Suprapubic skin (tissue), 4 donors: ENCODE results near the gene SMOC2.

ENCODE experiments used
- EP300 ChIP-seq: sonication (generic); formaldehyde crosslinking; IDR thresholded peaks from one replicate; pipeline ENCODE4 v1.6.1; 2017; ENCODE audit warnings: antibody characterized with exemption
- POLR2A ChIP-seq, 2 donors: fragments of 450-650 bp; IDR thresholded peaks; one replicate each; pipeline ENCODE4 v1.6.1; 2017; ENCODE audit warnings: antibody characterized with exemption in 2 of 2, mild to moderate bottlenecking in 2 of 2, moderate library complexity in 2 of 2
- POLR2AphosphoS5 ChIP-seq, 3 donors: sonication (generic); formaldehyde crosslinking; IDR thresholded peaks; one replicate each; pipeline ENCODE4 v1.6.1; 2017; ENCODE audit warnings: antibody characterized with exemption in 3 of 3
- TF ChIP-seq, protein P1 (sequence below), 2 donors: fragments of 200-600 bp in 1 of 2; fragments of 450-650 bp in 1 of 2; sonication (generic) in 1 of 2; IDR thresholded peaks; one replicate each; pipeline ENCODE4 v1.5.1; 2016 to 2019; ENCODE audit warnings: antibody characterized with exemption in 2 of 2, mild to moderate bottlenecking in 1 of 2, moderate library complexity in 1 of 2

DNA sequence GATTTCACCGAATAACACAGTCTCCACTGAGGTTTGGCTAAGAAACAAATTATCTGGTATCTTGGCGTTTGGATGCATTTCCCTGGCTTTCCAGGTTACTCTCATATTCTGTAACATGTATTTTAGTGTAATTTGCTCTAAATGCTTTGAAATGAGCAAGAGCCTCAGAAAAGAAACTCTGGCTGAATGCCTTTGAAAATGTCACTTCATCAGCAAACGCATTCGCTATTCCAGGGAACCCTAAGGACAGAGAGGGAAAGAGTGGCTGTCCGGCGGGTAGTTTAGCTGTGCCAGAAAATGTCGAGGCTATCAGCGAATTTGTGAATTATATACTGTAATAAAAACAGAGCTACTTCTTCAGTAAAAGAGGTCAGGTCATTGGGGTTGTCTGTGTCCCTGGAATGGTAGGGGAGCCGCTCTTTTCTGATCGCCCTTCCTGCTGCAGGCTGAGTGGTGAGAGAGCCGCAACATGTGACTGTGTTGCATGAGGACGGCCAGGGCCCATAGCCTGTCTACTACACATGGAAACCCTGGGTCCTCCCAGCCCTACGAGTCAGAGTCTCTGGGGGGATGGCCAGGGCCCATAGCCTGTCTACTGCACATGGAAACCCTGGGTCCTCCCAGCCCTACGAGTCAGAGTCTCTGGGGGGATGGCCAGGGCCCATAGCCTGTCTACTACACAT is 57.3 kb downstream of the SMOC2 start:
- TF ChIP-seq, protein P1, sequence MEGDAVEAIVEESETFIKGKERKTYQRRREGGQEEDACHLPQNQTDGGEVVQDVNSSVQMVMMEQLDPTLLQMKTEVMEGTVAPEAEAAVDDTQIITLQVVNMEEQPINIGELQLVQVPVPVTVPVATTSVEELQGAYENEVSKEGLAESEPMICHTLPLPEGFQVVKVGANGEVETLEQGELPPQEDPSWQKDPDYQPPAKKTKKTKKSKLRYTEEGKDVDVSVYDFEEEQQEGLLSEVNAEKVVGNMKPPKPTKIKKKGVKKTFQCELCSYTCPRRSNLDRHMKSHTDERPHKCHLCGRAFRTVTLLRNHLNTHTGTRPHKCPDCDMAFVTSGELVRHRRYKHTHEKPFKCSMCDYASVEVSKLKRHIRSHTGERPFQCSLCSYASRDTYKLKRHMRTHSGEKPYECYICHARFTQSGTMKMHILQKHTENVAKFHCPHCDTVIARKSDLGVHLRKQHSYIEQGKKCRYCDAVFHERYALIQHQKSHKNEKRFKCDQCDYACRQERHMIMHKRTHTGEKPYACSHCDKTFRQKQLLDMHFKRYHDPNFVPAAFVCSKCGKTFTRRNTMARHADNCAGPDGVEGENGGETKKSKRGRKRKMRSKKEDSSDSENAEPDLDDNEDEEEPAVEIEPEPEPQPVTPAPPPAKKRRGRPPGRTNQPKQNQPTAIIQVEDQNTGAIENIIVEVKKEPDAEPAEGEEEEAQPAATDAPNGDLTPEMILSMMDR (IDR thresholded peaks at IDR 0.05) = no peak
- TF ChIP-seq POLR2AphosphoS5 (IDR thresholded peaks at IDR 0.05) = no peak
- TF ChIP-seq POLR2A (IDR thresholded peaks at IDR 0.05) = no peak
- no peak for TF ChIP-seq EP300
